HG03066 (cell line): ENCODE data around the gene USP51.
"Not testable (repeated sequence)": the region's sequence is repeated elsewhere in the genome, so short reads cannot be mapped to it uniquely, and the experiment has no call there.

ENCODE experiments used
- ATAC-seq: cut with Tn5 transposase; IDR thresholded peaks from one replicate; pipeline ENCODE4 v1.9.1; 2021; ENCODE audit warnings: low read depth; ENCODE audit not compliant: unreplicated experiment

Gene USP51

GRCh38 chrX:55489314-55490009, at the start of gene USP51:
Gene USP51, minus strand, starts transcription at chrX:55489848. Its CDS starts 909 bp downstream, at chrX:55488939.
- ATAC-seq = peak; percentile 51

- no peak for ATAC-seq
Measured at GRCh38 chrX:55524487-55524886, 34.8 kb upstream of the USP51 start.

GRCh38 chrX:55523356-55523755, 33.7 kb upstream of the USP51 start:
- ATAC-seq = no peak

GRCh38 chrX:55522596-55523276, 33.1 kb upstream of the USP51 start:
- no peak for ATAC-seq

GRCh38 chrX:55521687-55522086, 32.0 kb upstream of the USP51 start:
- no peak for ATAC-seq

- ATAC-seq = not testable (repeated sequence)
Measured at GRCh38 chrX:55516794-55517481, 27.3 kb upstream of the USP51 start.

GRCh38 chrX:55513045-55513737, 23.5 kb upstream of the USP51 start:
- not testable (repeated sequence) for ATAC-seq

- not testable (repeated sequence) for ATAC-seq
Measured at GRCh38 chrX:55508410-55509152, 18.9 kb upstream of the USP51 start.

- not testable (repeated sequence) for ATAC-seq
Measured at GRCh38 chrX:55507699-55508098, 18.1 kb upstream of the USP51 start.

- ATAC-seq = not testable (repeated sequence)
Measured at GRCh38 chrX:55507010-55507409, 17.4 kb upstream of the USP51 start.

- ATAC-seq = no peak
Measured at GRCh38 chrX:55490974-55491373, 1.3 kb upstream of the USP51 start.

- ATAC-seq = no peak
Measured at GRCh38 chrX:55490121-55490520, 473 bp upstream of the USP51 start.

GRCh38 chrX:55488593-55489313, 895 bp downstream of the USP51 start:
- ATAC-seq = peak; percentile 58

- ATAC-seq = no peak
Measured at GRCh38 chrX:55488006-55488592, 1.5 kb downstream of the USP51 start.

- ATAC-seq = no peak
Measured at GRCh38 chrX:55487143-55487542, 2.5 kb downstream of the USP51 start.

- ATAC-seq = no peak
Measured at GRCh38 chrX:55486736-55487135, 2.9 kb downstream of the USP51 start.

GRCh38 chrX:55484948-55485347, 4.7 kb downstream of the USP51 start:
- ATAC-seq = no peak

- ATAC-seq = no peak
Measured at GRCh38 chrX:55480390-55481062, 9.1 kb downstream of the USP51 start.

GRCh38 chrX:55479956-55480355, 9.7 kb downstream of the USP51 start:
- not testable (repeated sequence) for ATAC-seq
